IPS DF 4.7 (cell line): ENCODE data around the gene NFKBIE.

Experiments
- DNase-seq: peaks from one replicate; pipeline ENCODE4 v3.0.0-alpha.2; 2013; ENCODE audit warnings: low spot score; ENCODE audit errors: extremely low read depth

The NFKBIE gene

GRCh38 chr6:44297063-44298038 is 32.0 kb upstream of the NFKBIE start:
- DNase-seq, result no peak

DNA sequence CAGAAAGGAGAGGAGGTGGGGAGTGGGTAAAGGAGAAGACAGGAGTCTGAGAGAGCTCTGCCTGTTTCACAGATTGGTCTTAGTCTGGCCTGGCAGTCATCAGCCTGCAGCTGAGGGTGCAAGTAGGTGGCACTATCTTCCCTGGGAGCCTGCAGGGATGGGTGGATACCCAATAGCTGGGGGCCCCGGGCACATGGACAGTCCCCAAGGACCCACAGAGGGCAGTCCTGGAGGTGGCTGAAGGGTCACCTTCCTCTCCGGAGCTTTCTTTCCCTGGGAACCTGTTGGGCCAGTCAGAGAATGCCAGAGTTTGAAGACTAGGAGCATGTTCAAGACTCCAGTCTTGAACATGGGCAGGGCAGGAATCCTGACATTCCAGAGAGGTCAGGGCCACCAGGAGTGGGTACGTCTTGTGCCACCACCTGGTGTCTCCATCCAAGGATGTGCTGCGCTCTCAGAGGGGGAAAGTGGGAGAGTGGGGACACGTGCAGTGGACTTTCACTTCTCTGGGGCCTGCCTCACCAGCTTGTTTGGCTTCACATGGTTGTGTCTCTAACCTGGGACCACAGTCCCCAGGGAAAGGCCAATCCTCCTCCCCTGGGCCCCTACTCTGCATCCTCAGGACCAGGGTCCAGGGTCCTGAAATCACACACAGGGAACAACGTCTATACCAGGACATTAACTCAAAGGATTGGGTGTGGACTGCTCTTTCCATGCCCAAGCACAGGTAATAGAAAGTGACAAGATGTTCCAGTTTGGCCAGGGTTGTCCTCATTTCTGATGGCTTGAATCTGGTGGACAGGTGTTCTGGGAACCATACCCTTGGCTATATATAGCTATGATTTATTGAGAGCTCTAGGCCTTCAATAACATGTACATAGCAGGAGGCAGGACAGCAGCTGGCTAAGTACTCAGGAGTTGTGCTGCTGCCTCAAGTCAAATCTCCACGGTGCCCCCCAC is 29.8 kb upstream of the NFKBIE start:
- no peak for DNase-seq

GRCh38 chr6:44292661-44293365 is 27.5 kb upstream of the NFKBIE start:
- no peak for DNase-seq

- DNase-seq, result no peak
These were observed 26.5 kb upstream of the NFKBIE start for GRCh38 chr6:44291841-44292240.

DNA sequence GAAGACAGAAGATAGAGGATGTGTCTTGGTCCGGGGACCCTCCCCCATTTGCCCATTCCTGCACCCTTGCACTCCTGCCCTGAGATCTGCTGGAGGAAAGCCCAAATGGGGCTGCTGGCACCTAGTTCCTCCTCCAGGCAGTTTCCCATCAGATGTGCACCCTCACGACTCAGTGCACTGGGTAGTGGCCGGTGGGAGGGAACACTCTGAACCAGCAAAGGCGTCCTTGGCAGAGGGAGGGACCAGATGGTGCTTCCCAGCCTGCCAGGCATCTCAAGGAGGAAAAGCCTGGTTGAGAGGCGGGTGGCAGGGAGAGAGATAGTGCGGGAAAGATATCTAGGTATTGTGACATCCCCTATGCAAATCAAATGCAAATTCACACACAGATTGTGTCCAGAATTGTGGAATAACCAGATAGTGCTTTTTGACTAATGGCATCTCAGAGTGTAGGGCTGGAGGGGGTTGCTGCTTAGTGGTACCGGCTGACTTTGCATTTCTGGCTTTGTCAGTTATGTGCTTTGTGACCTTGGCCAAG is 24.4 kb upstream of the NFKBIE start:
- no peak for DNase-seq

GRCh38 chr6:44286747-44287146 is 21.4 kb upstream of the NFKBIE start:
- DNase-seq, result no peak

DNA sequence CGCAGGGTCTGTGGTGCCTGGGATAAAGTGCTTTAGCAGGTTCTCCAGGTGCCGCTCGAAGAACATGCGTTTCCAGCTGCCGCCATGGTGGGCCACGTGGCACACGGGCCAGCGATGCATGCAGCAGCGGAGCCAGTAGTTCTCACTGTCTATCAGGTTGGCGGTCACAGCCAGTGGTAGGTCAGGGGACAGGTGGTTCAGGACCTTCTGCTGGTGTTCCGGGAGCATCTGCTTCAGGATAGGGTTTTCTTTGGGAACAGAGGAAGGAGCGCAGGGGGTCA is 20.9 kb upstream of the NFKBIE start:
- no peak for DNase-seq

DNA sequence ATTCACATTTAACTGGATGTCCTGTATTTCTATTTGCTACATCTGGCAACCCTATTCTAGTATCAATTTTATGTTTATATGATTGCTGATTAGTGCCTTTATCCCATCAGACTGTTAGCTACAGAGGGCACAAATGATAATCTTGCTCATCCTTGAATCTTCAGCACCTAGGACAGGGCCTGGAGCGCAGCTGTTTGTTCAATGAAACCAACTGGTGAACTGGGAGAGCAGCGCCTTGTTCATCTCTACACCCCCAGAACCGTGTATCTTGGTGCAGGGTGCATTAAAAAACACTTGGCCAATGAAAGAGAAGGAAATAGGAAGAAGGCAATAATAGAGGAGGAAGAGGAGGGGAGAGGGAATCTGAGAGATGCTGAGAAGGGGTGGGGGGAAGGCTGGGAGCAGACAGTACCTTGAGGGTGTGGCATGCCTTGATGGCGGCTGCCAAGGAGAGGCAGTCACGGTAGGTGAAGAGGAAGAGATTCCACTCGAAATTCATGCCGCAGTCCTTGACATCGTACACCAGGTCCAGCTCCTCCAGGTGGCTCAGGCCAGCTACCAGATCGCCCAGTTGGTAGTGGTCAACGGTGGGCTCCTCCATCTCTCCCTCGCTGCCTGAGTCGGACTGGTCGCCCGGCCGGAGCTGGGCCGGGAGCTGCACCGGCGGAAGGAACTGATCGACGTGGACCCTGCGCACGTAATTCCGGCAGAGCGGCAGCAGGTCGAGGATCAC is 20.4 kb upstream of the NFKBIE start:
- no peak for DNase-seq

DNA sequence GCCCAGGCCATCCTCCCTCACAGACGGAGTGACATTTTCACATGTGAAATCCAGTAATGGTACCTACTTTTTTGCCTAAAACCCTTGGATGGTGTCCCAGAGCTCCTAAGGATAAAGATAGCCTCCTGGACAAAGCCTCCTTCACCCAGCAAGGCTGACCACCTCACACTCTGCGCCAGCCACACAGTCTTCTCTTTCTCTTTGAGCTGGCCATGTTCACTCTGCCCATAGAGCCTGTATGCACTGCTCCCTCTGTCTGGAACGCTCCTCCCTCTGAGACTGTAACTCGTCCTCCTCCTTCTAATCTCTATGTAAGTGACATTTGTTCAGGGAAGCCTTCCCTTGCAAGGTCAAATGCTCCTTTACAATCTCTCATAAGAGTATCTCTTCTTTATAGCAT is 19.5 kb upstream of the NFKBIE start:
- no peak for DNase-seq

DNA sequence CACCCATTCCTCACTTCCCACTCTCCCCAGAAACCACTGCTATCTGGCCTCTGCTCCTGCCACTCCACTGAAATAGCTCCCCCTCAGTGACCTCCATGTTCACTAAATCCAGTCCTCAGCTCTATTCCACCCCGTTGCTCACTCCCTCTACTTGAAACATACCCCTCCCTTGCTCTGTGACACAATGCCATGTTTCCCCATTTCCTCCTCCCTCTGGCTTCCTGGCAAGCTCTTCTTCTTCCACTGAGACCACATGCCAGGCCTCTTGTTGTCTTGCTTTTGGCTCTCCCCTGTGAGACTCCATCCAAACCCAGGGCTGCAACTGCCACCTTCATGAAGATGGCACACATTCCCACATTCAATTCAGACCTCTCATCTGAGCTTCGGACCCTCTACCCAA is 18.8 kb upstream of the NFKBIE start:
- no peak for DNase-seq

- DNase-seq, result no peak
These were observed 13.7 kb upstream of the NFKBIE start for GRCh38 chr6:44278774-44279697.

DNA sequence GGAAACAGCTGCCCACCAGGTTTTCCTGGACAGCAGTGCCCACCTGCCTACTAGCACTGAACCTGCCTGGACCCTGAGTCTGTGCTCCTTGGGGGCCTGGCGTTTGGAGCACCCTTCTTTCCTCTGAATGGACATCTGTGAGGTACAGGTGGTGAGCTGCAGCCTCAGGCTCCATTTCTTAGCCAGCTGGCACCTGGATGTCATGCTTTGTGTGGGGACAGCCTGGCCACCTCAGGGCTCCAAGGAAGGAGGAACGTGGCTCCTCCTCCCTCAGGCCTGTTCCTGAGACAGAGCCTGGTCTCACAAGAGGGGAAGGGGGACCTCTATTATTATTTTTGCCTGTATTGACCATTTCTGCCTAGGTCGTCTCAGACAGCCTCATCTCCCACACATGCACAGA is 13.0 kb upstream of the NFKBIE start:
- DNase-seq, result no peak

DNA sequence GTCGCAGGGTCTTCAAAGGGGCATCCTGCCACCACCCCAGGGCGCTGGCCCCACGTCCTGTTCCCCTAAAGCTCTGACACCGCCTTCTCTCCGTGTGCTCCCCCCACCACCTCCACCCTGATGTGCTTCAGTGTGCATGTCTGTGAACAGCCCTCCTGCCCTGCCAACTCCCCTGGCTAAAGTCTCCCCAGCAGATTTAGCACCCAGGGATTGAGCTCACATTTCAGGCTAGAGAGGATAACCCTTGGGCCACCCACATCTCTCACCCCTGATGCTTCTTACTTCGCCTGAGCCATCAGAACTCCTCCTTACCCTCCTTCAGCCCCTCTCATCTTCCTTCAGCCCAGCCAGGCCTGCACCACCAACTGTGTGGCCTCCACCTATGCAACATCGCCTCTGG is 12.4 kb upstream of the NFKBIE start:
- no peak for DNase-seq

DNA sequence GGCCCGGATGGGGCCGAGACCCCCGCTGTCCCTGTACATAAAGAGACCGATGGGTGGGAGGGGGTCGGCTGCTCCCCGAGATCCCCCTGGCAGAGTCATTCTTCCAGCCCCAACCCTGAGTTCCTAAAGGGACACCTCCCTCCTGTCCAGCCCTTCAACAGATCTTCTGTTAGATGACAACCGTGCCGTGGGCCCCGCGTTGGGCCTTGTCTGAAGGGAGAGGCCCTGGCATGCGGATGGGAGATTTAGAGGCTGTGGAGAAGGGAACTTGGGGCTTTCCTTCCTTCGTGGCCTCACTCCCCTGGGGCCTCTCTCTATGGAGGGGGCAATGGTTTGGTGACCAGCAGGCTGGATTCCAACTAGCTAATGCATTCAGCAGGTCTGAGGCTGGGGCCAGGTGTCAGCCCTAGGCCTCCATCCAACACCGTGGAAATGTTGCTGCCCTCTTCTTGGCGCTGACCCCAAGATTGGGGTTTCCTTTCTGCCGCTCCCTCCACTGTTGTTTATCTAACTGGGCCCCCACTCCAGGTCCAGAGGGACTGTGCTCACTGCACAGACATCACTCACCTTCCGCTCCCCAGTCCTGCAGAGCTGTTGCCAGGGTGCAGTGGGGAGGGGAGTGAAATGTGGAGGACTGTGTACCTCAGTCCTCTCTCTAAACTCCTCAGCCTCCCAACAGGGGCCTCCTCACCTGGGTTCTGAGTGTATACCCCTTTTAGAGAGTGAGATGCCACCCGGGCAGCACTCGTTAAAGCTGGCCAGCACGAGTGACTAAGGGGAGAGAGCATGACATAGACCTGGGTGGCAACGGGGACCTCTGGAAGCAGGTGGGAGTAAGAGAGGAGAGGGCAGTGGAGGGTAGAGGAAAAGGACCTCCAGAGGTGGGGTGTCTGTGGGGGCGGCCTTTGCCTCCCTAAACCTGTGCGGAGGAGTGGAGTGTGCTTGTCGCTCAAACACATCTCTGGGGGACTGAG is 11.6 kb upstream of the NFKBIE start:
- DNase-seq, result no peak

DNA sequence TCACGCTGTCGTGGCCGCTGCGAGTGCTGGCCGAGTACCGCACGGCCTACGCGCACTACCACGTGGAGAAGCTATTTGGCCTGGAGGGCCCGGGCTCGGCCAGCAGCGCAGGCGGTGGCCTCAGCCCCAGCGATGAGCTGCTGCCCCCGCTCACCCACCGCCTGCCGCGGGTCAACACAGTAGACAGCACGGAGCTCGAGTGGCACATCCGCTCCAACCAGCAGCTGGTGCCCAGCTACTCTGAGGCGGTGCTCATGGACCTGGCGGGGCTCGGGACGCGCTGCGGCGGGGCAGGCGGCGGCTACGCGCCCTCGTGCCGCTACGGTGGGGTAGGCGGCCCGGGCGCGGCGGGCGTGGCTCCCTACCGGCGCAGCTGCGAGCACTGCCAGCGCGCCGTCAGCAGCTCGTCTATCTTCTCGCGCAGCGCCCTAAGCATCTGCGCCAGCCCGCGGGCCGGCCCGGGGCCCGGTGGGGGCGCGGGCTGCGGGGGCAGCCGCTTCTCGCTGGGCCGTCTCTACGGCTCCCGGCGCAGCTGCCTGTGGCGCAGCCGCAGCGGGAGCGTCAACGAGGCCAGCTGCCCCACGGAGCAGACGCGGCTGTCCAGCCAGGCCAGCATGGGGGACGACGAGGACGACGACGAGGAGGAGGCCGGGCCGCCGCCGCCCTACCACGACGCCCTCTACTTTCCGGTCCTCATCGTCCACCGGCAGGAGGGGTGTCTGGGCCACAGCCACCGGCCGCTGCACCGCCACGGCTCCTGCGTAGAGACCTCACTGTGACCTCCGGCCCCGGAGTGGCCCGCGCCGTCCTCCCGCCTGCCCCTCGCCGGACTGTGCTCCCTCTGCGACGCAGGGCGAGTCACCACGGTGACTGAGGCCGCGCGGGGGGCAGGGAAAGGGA is 10.6 kb upstream of the NFKBIE start:
- no peak for DNase-seq

- DNase-seq, result no peak
These were observed 10.0 kb upstream of the NFKBIE start for GRCh38 chr6:44275271-44275748.

GRCh38 chr6:44273617-44274016 is 8.3 kb upstream of the NFKBIE start:
- DNase-seq, result no peak
